ENCODE results near the gene HIGD1A.

DNA sequence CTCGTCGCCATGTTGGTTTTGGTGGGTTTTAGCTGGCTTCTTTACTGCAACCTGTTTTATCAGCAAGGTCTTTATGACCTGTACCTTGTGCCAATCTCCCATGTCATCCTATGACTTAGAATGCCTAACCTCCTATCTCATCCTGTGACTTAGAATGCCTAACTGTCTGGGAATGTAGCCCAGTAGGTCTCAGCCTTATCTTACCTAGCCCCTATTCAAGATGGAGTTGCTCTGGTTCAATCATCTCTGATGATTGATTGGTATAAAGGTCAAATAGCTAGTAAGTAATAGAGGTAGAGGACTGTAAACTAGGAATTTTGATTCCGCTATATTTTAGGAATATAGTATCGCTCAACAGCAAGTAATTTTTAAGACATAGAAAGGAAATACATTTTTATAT lies 3.6 kb upstream of the HIGD1A start:
- TF ChIP-seq EZH2 (IDR thresholded peaks at IDR 0.05; ENCODE audit: borderline replicate concordance, low read length): no peak
- TF ChIP-seq, protein P1, sequence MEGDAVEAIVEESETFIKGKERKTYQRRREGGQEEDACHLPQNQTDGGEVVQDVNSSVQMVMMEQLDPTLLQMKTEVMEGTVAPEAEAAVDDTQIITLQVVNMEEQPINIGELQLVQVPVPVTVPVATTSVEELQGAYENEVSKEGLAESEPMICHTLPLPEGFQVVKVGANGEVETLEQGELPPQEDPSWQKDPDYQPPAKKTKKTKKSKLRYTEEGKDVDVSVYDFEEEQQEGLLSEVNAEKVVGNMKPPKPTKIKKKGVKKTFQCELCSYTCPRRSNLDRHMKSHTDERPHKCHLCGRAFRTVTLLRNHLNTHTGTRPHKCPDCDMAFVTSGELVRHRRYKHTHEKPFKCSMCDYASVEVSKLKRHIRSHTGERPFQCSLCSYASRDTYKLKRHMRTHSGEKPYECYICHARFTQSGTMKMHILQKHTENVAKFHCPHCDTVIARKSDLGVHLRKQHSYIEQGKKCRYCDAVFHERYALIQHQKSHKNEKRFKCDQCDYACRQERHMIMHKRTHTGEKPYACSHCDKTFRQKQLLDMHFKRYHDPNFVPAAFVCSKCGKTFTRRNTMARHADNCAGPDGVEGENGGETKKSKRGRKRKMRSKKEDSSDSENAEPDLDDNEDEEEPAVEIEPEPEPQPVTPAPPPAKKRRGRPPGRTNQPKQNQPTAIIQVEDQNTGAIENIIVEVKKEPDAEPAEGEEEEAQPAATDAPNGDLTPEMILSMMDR (IDR thresholded peaks at IDR 0.05; ENCODE audit: low read length): no peak

Data from OCI-LY1 (cell line).